ENCODE data around the gene ZIM2.

ZIM2 gene

DNA sequence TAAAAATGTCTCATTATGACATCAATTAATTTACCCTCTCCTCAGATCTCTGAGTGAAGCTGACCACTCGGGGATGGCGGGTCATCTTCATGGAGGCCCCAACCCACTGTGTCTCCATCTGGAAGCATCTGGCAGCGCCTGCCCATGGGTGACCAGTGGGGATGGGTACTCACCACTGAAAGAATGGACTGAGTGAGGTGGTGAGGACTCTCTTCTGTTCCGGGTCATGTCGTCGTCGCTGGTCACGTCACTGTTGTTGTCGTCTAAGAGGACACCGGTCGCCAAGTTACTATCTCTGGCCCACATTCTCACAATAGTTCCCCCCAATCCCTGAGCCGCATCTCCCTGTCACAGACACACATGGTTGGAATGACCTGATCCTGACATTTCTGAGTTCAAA lies 17.1 kb downstream of the ZIM2 start:
- H3K4me1 ChIP-seq (ENCODE audit: control insufficient read depth, insufficient read depth, low read length) = no peaks in the 10 kb centered on the region
- peaks cover 2% of the 10 kb centered on the region for H3K36me3 ChIP-seq (ENCODE audit: control insufficient read depth, insufficient read depth, low read length)
- no peak overlapping the region for H3K9ac ChIP-seq (ENCODE audit: low read depth, low read length)
- H3K4me3 ChIP-seq (ENCODE audit: low read depth, low read length) = no peak overlapping the region
- H3K9me3 ChIP-seq (ENCODE audit: control insufficient read depth, insufficient read depth, low read length) = peaks cover 49% of the 10 kb centered on the region
- no peaks in the 10 kb centered on the region for H3K27me3 ChIP-seq (ENCODE audit: control insufficient read depth, insufficient read depth, low read length)

GRCh38 chr19:56822755-56823154 lies 17.8 kb downstream of the ZIM2 start:
- Histone ChIP-seq H3K9ac (ENCODE audit: low read depth, low read length) (no peak overlapping the region), H3K9me3 (ENCODE audit: control insufficient read depth, insufficient read depth, low read length) (peaks cover 50% of the 10 kb centered on the region), H3K4me3 (ENCODE audit: low read depth, low read length) (no peak overlapping the region), H3K4me1 (ENCODE audit: control insufficient read depth, insufficient read depth, low read length) (no peaks in the 10 kb centered on the region), H3K36me3 (ENCODE audit: control insufficient read depth, insufficient read depth, low read length) (peaks cover 2% of the 10 kb centered on the region), H3K27me3 (ENCODE audit: control insufficient read depth, insufficient read depth, low read length) (no peaks in the 10 kb centered on the region)

- Histone ChIP-seq H3K9me3 (ENCODE audit: control insufficient read depth, insufficient read depth, low read length) (peaks cover 54% of the 10 kb centered on the region), H3K4me3 (ENCODE audit: low read depth, low read length) (no peak overlapping the region), H3K36me3 (ENCODE audit: control insufficient read depth, insufficient read depth, low read length) (peaks cover 2% of the 10 kb centered on the region), H3K9ac (ENCODE audit: low read depth, low read length) (no peak overlapping the region), H3K27me3 (ENCODE audit: control insufficient read depth, insufficient read depth, low read length) (no peaks in the 10 kb centered on the region), H3K4me1 (ENCODE audit: control insufficient read depth, insufficient read depth, low read length) (no peaks in the 10 kb centered on the region)
Measured at GRCh38 chr19:56821675-56822074, 18.9 kb downstream of the ZIM2 start.

DNA sequence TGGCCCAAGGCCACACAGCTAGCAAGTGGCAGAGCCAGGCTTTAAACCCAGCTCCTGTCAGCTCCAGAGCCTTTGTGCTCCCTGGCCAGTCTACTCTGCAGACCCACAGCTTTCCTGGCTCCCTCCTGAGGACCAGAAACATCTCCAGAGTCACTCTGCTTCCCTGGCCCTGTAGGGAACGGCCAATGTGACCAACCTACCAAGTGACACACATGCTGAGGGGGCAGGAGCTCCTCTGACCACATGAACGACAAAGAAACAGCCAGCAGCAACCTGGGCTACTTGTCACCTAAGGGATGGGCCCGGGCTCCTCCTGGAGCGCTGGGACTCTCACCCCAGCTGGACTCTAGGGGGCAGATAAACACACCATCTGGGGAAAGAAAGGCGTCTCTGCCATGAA lies 19.3 kb downstream of the ZIM2 start:
- Histone ChIP-seq H3K27me3 (ENCODE audit: control insufficient read depth, insufficient read depth, low read length) (no peaks in the 10 kb centered on the region), H3K4me1 (ENCODE audit: control insufficient read depth, insufficient read depth, low read length) (no peaks in the 10 kb centered on the region), H3K9ac (ENCODE audit: low read depth, low read length) (no peak overlapping the region), H3K4me3 (ENCODE audit: low read depth, low read length) (no peak overlapping the region), H3K9me3 (ENCODE audit: control insufficient read depth, insufficient read depth, low read length) (peaks cover 52% of the 10 kb centered on the region), H3K36me3 (ENCODE audit: control insufficient read depth, insufficient read depth, low read length) (peaks cover 2% of the 10 kb centered on the region)

DNA sequence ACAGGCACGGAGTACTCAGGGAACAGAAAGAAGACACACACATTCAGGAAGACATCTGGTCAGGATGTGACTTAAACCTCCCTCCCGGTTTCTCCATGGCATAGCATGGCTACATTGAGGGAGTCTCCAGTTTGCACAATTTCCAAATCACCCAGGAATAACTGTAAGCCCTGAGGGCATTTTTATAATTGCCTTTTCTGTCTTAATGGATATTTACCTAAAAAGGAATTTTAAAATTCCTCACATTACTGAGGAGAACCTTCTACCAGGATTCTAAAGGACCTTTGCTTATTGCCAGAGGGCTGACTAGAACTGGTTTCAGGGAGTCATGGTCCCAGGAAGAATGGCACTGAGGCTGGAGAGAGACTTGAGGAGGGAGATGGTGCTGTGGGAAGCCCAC lies 21.4 kb downstream of the ZIM2 start:
- Histone ChIP-seq H3K4me1 (ENCODE audit: control insufficient read depth, insufficient read depth, low read length) (no peaks in the 10 kb centered on the region), H3K9me3 (ENCODE audit: control insufficient read depth, insufficient read depth, low read length) (peaks cover 60% of the 10 kb centered on the region), H3K27me3 (ENCODE audit: control insufficient read depth, insufficient read depth, low read length) (no peaks in the 10 kb centered on the region), H3K9ac (ENCODE audit: low read depth, low read length) (no peak overlapping the region), H3K4me3 (ENCODE audit: low read depth, low read length) (no peak overlapping the region), H3K36me3 (ENCODE audit: control insufficient read depth, insufficient read depth, low read length) (peaks cover 2% of the 10 kb centered on the region)

GRCh38 chr19:56814656-56815055 lies 25.9 kb downstream of the ZIM2 start:
- Histone ChIP-seq H3K4me1 (ENCODE audit: control insufficient read depth, insufficient read depth, low read length) (no peaks in the 10 kb centered on the region), H3K27me3 (ENCODE audit: control insufficient read depth, insufficient read depth, low read length) (no peaks in the 10 kb centered on the region), H3K36me3 (ENCODE audit: control insufficient read depth, insufficient read depth, low read length) (no peaks in the 10 kb centered on the region), H3K9me3 (ENCODE audit: control insufficient read depth, insufficient read depth, low read length) (peaks cover 43% of the 10 kb centered on the region), H3K4me3 (ENCODE audit: low read depth, low read length) (no peak overlapping the region), H3K9ac (ENCODE audit: low read depth, low read length) (no peak overlapping the region)

- no peaks in the 10 kb centered on the region for H3K36me3 ChIP-seq (ENCODE audit: control insufficient read depth, insufficient read depth, low read length)
- no peak overlapping the region for H3K9ac ChIP-seq (ENCODE audit: low read depth, low read length)
- no peak overlapping the region for H3K4me3 ChIP-seq (ENCODE audit: low read depth, low read length)
- H3K27me3 ChIP-seq (ENCODE audit: control insufficient read depth, insufficient read depth, low read length) = no peaks in the 10 kb centered on the region
- peaks cover 43% of the 10 kb centered on the region for H3K9me3 ChIP-seq (ENCODE audit: control insufficient read depth, insufficient read depth, low read length)
- H3K4me1 ChIP-seq (ENCODE audit: control insufficient read depth, insufficient read depth, low read length) = no peaks in the 10 kb centered on the region
Measured at GRCh38 chr19:56813531-56813930, 27.0 kb downstream of the ZIM2 start.

- no peaks in the 10 kb centered on the region for H3K36me3 ChIP-seq (ENCODE audit: control insufficient read depth, insufficient read depth, low read length)
- no peak overlapping the region for H3K9ac ChIP-seq (ENCODE audit: low read depth, low read length)
- H3K4me3 ChIP-seq (ENCODE audit: low read depth, low read length) = no peak overlapping the region
- no peaks in the 10 kb centered on the region for H3K27me3 ChIP-seq (ENCODE audit: control insufficient read depth, insufficient read depth, low read length)
- H3K4me1 ChIP-seq (ENCODE audit: control insufficient read depth, insufficient read depth, low read length) = no peaks in the 10 kb centered on the region
- H3K9me3 ChIP-seq (ENCODE audit: control insufficient read depth, insufficient read depth, low read length) = peaks cover 37% of the 10 kb centered on the region
Measured at GRCh38 chr19:56811480-56811879, 29.0 kb downstream of the ZIM2 start.

- Histone ChIP-seq H3K36me3 (ENCODE audit: control insufficient read depth, insufficient read depth, low read length) (no peaks in the 10 kb centered on the region), H3K9ac (ENCODE audit: low read depth, low read length) (no peak overlapping the region), H3K4me3 (ENCODE audit: low read depth, low read length) (no peak overlapping the region), H3K9me3 (ENCODE audit: control insufficient read depth, insufficient read depth, low read length) (peaks cover 41% of the 10 kb centered on the region), H3K4me1 (ENCODE audit: control insufficient read depth, insufficient read depth, low read length) (no peaks in the 10 kb centered on the region), H3K27me3 (ENCODE audit: control insufficient read depth, insufficient read depth, low read length) (no peaks in the 10 kb centered on the region)
Measured at GRCh38 chr19:56810260-56810659, 30.3 kb downstream of the ZIM2 start.

DNA sequence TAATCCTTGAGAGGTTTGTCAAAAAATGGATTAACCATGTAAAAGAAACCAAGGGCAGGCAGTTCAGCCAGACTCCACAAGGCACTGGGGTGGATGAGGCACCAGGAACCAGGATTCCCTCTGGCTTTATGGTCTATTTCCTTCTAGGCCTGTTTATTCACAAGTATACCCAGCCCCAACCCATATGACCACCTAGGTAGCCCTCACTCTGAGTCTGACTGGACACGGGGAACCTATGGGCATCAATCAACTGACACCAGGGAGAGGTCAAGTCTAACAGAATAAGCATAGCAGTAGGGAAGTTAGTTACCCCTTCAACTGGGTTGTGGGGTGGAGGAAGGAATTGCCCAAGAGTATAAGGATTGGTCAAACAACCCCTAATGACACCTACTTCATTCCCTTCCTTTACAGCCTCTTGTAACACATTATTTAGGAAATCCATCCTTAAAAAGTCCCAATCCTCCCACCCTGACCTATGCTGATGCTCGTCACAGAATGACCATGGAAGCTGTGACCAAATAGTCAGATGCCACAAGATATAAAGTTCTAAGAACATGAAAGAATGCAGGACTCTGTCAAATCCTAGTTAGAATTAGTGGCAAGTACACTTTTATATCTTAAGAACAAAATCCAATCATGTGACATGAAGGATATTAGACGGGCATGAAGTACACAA lies 31.7 kb downstream of the ZIM2 start:
- Histone ChIP-seq H3K4me1 (ENCODE audit: control insufficient read depth, insufficient read depth, low read length) (no peaks in the 10 kb centered on the region), H3K9ac (ENCODE audit: low read depth, low read length) (no peak overlapping the region), H3K36me3 (ENCODE audit: control insufficient read depth, insufficient read depth, low read length) (no peaks in the 10 kb centered on the region), H3K9me3 (ENCODE audit: control insufficient read depth, insufficient read depth, low read length) (peaks cover 42% of the 10 kb centered on the region), H3K27me3 (ENCODE audit: control insufficient read depth, insufficient read depth, low read length) (no peaks in the 10 kb centered on the region), H3K4me3 (ENCODE audit: low read depth, low read length) (no peak overlapping the region)

DNA sequence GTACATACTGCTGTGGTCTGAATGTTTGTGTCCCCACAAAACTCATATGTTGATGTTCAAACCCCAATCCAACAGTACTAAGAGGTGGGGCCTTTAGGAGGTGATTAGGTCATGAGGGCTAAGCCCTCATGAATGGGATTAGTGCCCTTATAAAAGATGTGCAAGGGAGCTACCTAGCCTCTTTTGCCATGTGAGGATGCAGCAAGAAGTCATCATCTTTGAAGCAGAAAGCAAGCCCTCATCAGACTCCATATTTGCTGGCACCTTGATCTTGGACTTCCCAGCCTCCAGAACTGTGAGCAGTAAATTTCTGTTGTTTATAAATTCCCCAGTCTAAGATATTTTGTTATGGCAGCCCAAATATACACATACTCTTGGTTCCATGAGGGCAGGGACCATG lies 33.9 kb downstream of the ZIM2 start:
- H3K9me3 ChIP-seq (ENCODE audit: control insufficient read depth, insufficient read depth, low read length) = peaks cover 55% of the 10 kb centered on the region
- no peak overlapping the region for H3K9ac ChIP-seq (ENCODE audit: low read depth, low read length)
- no peaks in the 10 kb centered on the region for H3K27me3 ChIP-seq (ENCODE audit: control insufficient read depth, insufficient read depth, low read length)
- no peaks in the 10 kb centered on the region for H3K4me1 ChIP-seq (ENCODE audit: control insufficient read depth, insufficient read depth, low read length)
- H3K4me3 ChIP-seq (ENCODE audit: low read depth, low read length) = no peak overlapping the region
- no peaks in the 10 kb centered on the region for H3K36me3 ChIP-seq (ENCODE audit: control insufficient read depth, insufficient read depth, low read length)

DNA sequence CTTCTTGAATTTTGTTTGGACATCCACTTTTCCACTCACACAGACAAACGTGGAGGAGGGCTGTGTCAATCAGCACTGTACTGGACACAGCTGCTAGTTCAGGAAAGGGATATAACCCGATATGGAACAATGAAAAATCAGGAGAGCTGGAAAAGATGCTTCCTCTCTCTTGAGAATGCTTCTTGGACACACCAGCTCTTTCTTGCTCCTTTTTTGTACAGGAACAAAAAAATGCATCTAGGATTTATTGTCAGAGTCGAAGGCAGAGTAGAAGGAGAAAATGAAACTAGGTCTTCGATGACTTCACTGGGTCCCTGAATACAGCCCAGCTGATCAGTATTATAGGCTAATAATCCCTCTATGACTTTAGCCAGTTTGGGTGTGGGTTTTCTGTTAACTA lies 62.2 kb downstream of the ZIM2 start:
- Histone ChIP-seq H3K4me3 (ENCODE audit: low read depth, low read length) (no peak overlapping the region), H3K9me3 (ENCODE audit: control insufficient read depth, insufficient read depth, low read length) (peaks cover 37% of the 10 kb centered on the region), H3K4me1 (ENCODE audit: control insufficient read depth, insufficient read depth, low read length) (no peaks in the 10 kb centered on the region), H3K27me3 (ENCODE audit: control insufficient read depth, insufficient read depth, low read length) (no peaks in the 10 kb centered on the region), H3K36me3 (ENCODE audit: control insufficient read depth, insufficient read depth, low read length) (no peaks in the 10 kb centered on the region), H3K9ac (ENCODE audit: low read depth, low read length) (no peak overlapping the region)
